GM19372 (cell line): ENCODE results near the gene OR4C46.
"Not testable (repeated sequence)": the region's sequence is repeated elsewhere in the genome, so short reads cannot be mapped to it uniquely, and the experiment has no call there.

Experiments used
- ATAC-seq: cut with Tn5 transposase; IDR thresholded peaks from one replicate; pipeline ENCODE4 v1.9.1; 2021; ENCODE audit warnings: mild to moderate bottlenecking, low read depth, moderate library complexity; ENCODE audit not compliant: unreplicated experiment

OR4C46 gene

DNA sequence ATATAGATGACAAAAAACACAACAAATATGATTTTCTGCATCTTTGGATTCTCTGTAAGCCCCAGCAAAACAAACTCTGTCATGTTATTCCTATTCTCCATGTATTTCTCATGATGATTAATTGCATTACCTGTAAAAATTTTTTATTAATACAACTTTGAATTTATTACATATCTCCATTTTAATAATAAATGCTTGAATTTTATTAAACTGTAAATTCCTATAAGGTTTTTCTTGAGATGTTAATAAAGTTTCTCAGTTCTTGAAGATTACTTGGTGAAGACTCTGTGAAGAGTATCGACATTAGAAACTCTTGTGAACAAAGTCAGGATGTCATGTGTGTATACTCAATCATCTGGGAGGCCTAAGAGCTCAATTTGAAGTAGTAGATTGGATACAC lies at the start of gene OR4C46:
OR4C46 (minus strand) TSS at position 101 of the 400 bp plus-strand sequence; CDS start at position 101, 0 bp downstream.
- no peak for ATAC-seq

DNA sequence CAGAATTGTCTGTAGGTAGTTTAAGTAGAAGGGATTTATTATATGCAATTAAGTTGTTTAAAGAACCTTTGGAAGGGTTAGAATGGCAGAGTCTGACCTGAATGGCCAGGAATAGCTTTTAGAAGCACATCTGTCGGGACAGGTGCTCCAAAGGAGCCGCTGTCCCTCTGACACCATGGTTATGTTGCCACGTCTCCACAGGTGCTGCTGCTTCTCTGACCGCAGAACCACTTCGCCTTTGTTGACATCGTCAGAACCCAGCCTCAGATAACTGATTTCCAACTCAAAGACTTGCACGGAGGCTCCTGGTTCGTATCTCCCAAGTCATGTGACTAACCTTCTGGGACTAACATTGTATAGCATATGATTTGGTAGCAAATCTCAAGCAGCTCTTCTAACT lies 41.8 kb upstream of the OR4C46 start:
- not testable (repeated sequence) for ATAC-seq

GRCh38 chr11:54561439-54561838 lies 42.4 kb downstream of the OR4C46 start:
- not testable (repeated sequence) for ATAC-seq

DNA sequence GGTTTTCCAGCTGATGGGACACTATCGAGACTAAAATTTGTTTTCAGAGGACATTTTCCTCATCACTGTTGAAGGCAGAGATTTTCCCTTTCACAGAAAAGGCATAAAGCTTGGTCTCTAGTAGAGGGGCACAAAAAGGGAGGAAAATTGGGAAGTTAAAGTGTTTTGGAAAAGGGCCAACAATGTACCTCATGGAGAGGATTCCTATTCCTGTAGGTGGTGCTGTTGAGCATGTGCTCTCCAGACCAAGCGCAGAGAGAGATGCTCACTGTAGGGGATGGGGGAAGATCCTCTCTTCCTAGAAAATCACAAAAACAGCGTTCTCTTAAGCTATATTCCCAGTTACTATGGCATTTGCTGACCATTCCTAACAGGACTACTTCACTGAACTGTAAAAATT lies 44.9 kb downstream of the OR4C46 start:
- ATAC-seq = no peak

- no peak for ATAC-seq
Observed at GRCh38 chr11:54558407-54558806, 45.4 kb downstream of the OR4C46 start.
